Glutamatergic neuron (in vitro differentiated cells): ENCODE data around the gene ANKRD55. TPM values are rescaled to one million over a fixed set of nuclear protein-coding genes. Genes with fewer than 3 reads are reported as not detected.
A peak's percentile ranks its signal among the peaks of the same experiment; 100 is the strongest.
"Not testable (repeated sequence)": the region's sequence is repeated elsewhere in the genome, so short reads cannot be mapped to it uniquely, and the experiment has no call there.

Experiments used
- DNase-seq: peaks from one replicate; pipeline ENCODE4 v3.0.0; 2022
- H3K27ac Mint-ChIP-seq: one replicate; pipeline ENCODE4 v1.8.0; 2020; ENCODE audit warnings: mild to moderate bottlenecking, mixed read lengths, inconsistent platforms; ENCODE audit not compliant: unreplicated experiment
- H3K27me3 Mint-ChIP-seq: one replicate; pipeline ENCODE4 v1.8.0; 2020; ENCODE audit warnings: mild to moderate bottlenecking, moderate library complexity, mixed read lengths, inconsistent platforms; ENCODE audit not compliant: unreplicated experiment
- H3K36me3 Mint-ChIP-seq: one replicate; pipeline ENCODE4 v1.8.0; 2020; ENCODE audit warnings: mild to moderate bottlenecking, mixed read lengths, inconsistent platforms; ENCODE audit not compliant: unreplicated experiment
- H3K4me1 Mint-ChIP-seq: one replicate; pipeline ENCODE4 v1.8.0; 2020; ENCODE audit warnings: mild to moderate bottlenecking, low read depth, mixed read lengths, inconsistent platforms; ENCODE audit not compliant: unreplicated experiment
- H3K4me3 Mint-ChIP-seq: one replicate; pipeline ENCODE4 v1.8.0; 2020; ENCODE audit warnings: mild to moderate bottlenecking, mixed read lengths, inconsistent platforms; ENCODE audit not compliant: unreplicated experiment
- H3K9me3 Mint-ChIP-seq: one replicate; pipeline ENCODE4 v1.8.0; 2020; ENCODE audit warnings: mild to moderate bottlenecking, moderate library complexity, mixed read lengths, inconsistent platforms; ENCODE audit not compliant: unreplicated experiment
- CTCF ChIP-seq: fragments of 200-600 bp; sonication (generic); IDR thresholded peaks from one replicate; pipeline ENCODE4 v1.5.0; 2021; ENCODE audit not compliant: partially characterized antibody, unreplicated experiment
- total RNA-seq: library from RNA; stranded (reverse); fragmentation: NEBNext Ultra II Directional; extraction: Animal tissue kit (Norgen Biotek cat#: 25700); gene quantifications from one replicate; pipeline ENCODE4 v1.2.1, GENCODE V29; 2021; ENCODE audit not compliant: unreplicated experiment

Gene ANKRD55
- total RNA-seq, 1 donor from 2014 or later = not detected

- peak overlapping the region; percentile 25 for H3K4me3 Mint-ChIP-seq
- no peak for DNase-seq
- no peak for TF ChIP-seq CTCF
- peaks cover 29% of the 10 kb centered on the region for H3K4me1 Mint-ChIP-seq
- peak overlapping the region; percentile 4 for H3K27ac Mint-ChIP-seq
- peaks cover 4% of the 10 kb centered on the region for H3K27me3 Mint-ChIP-seq
- peaks cover 5% of the 10 kb centered on the region for H3K9me3 Mint-ChIP-seq
- no peaks in the 10 kb centered on the region for H3K36me3 Mint-ChIP-seq
Observed at GRCh38 chr5:56161927-56162326, 71.2 kb downstream of the ANKRD55 start.

GRCh38 chr5:56161439-56161823 lies 71.7 kb downstream of the ANKRD55 start:
- Mint-ChIP-seq H3K9me3 (peaks cover 5% of the 10 kb centered on the region), H3K4me3 (no peak overlapping the region), H3K36me3 (no peaks in the 10 kb centered on the region), H3K27ac (peak overlapping the region; percentile 4), H3K27me3 (peaks cover 4% of the 10 kb centered on the region), H3K4me1 (peaks cover 31% of the 10 kb centered on the region)
- DNase-seq = no peak
- TF ChIP-seq CTCF = no peak

- no peak for DNase-seq
- H3K36me3 Mint-ChIP-seq = no peaks in the 10 kb centered on the region
- peaks cover 5% of the 10 kb centered on the region for H3K9me3 Mint-ChIP-seq
- peaks cover 31% of the 10 kb centered on the region for H3K4me1 Mint-ChIP-seq
- H3K4me3 Mint-ChIP-seq = no peak overlapping the region
- no peak for TF ChIP-seq CTCF
- no peak overlapping the region for H3K27ac Mint-ChIP-seq
- H3K27me3 Mint-ChIP-seq = peaks cover 3% of the 10 kb centered on the region
Observed at GRCh38 chr5:56160723-56161438, 72.2 kb downstream of the ANKRD55 start.

- Mint-ChIP-seq H3K27me3 (peaks cover 3% of the 10 kb centered on the region), H3K4me3 (no peak overlapping the region), H3K27ac (no peak overlapping the region), H3K36me3 (no peaks in the 10 kb centered on the region), H3K9me3 (peaks cover 5% of the 10 kb centered on the region), H3K4me1 (peaks cover 28% of the 10 kb centered on the region)
- no peak for TF ChIP-seq CTCF
- no peak for DNase-seq
Observed at GRCh38 chr5:56159521-56159947, 73.6 kb downstream of the ANKRD55 start.

GRCh38 chr5:56158331-56158960 lies 74.7 kb downstream of the ANKRD55 start:
- H3K27me3 Mint-ChIP-seq = peaks cover 2% of the 10 kb centered on the region
- H3K4me1 Mint-ChIP-seq = peaks cover 23% of the 10 kb centered on the region
- no peaks in the 10 kb centered on the region for H3K36me3 Mint-ChIP-seq
- no peak for DNase-seq
- peaks cover 4% of the 10 kb centered on the region for H3K9me3 Mint-ChIP-seq
- no peak overlapping the region for H3K4me3 Mint-ChIP-seq
- H3K27ac Mint-ChIP-seq = no peak overlapping the region
- TF ChIP-seq CTCF = no peak

GRCh38 chr5:56157191-56157621 lies 75.9 kb downstream of the ANKRD55 start:
- not testable (repeated sequence) for H3K36me3 Mint-ChIP-seq, H3K4me3 Mint-ChIP-seq, DNase-seq, H3K27me3 Mint-ChIP-seq, H3K27ac Mint-ChIP-seq, H3K9me3 Mint-ChIP-seq
- peaks cover 23% of the 10 kb centered on the region for H3K4me1 Mint-ChIP-seq

- H3K4me3 Mint-ChIP-seq, H3K27ac Mint-ChIP-seq, H3K9me3 Mint-ChIP-seq, H3K36me3 Mint-ChIP-seq, DNase-seq, H3K27me3 Mint-ChIP-seq: not testable (repeated sequence)
- peaks cover 18% of the 10 kb centered on the region for H3K4me1 Mint-ChIP-seq
Observed at GRCh38 chr5:56156585-56157190, 76.4 kb downstream of the ANKRD55 start.
